HG03442 (cell line): ENCODE measurements around the gene FARS2.
"Not testable (repeated sequence)": the region's sequence is repeated elsewhere in the genome, so short reads cannot be mapped to it uniquely, and the experiment has no call there.

Experiments used
- ATAC-seq: cut with Tn5 transposase; IDR thresholded peaks from one replicate; pipeline ENCODE4 v1.9.1; 2021; ENCODE audit warnings: mild to moderate bottlenecking, moderate library complexity; ENCODE audit not compliant: unreplicated experiment

Gene FARS2

DNA sequence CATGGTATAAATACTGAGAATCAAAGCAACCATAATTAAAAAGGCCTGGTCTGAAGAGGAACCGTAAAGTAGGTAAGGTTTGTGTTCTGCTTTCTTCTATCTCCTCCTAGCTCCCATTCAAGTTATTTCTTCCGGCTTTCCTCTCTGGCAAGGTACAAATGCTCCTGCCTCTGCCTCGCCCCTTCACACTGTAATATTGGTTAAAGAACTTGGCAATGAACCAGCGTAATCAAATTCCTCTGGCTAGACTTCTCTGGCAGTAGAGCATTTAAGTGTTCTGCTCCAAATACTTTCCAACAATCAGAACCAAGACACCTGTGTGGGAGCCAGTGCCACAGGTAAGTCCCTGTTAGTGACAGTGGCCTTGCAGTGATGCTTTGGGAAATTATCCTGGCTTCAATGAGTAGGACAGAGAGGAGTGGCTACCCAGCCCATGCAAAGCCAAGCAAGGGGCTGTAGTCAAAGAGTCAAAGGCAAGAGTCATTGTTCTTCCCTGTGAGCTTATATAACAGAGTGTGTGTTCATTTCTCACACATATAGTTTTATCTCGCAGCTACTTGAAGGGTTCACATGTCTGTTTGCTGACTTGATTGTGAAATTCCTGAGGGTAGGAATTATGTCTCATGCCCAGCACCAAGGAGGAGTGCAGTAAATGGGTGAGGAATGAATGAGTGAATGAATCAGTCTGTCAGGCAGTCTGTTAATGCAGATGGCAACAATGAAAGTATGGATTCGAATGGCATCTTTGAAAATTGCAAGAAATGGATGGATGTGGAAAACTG, 416.1 kb downstream of the FARS2 start:
- ATAC-seq, result no peak

DNA sequence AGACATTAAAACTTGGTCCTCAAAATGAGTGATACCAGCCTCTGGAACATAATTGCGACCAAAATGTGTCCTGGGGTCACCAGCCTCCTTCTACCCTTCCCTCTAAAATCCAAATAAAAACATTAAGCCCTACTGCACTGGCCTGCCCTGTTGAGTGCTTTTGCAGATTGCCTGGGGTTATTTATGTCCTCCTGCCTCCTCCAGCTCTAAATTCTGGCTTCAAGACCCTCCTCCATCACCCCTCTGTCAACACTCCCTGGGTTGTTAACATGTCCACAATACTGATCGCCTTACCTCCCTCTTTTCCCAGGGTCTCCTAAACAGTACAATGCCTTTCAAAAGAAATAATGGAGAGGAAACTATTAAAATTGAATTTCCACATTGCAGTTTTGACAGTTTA, 418.0 kb downstream of the FARS2 start:
- no peak for ATAC-seq

DNA sequence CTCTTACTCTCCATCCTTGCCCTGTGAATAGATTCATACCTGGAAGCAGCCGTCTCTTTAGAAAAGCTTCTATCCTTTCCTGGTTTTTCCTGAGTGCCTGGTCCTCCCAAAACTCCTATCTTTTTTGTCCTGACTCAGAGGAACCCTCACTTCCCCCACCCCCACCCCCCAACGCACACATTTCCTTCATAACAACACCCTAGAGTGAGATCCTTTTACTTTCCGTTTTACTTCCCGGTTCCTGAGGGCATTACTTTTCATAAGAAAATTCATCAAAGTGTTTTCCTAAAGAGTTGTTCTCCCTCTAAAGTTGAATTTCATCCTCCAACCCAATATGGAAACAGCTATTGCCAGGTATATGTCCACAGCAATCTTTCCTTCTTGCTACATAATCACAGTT, 418.4 kb downstream of the FARS2 start:
- ATAC-seq, result no peak

DNA sequence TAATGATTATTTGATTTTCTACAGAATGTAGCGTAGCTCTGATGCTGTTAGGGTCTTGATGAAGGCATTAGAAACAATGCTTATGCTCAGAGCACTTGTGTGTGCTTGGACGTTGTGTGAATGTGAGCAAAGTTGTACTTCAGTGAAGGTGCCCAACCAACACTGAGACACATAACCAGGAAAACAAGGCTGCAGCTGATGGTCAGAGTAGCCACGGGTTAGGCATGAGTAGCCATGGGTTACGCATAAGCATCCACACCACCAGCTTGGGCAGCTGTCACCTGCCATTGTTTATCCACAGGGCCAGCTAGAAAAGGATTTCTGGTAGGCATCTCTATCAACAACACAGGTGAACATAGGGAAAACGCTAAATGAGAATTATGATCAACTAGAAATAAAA, 418.8 kb downstream of the FARS2 start:
- no peak for ATAC-seq

DNA sequence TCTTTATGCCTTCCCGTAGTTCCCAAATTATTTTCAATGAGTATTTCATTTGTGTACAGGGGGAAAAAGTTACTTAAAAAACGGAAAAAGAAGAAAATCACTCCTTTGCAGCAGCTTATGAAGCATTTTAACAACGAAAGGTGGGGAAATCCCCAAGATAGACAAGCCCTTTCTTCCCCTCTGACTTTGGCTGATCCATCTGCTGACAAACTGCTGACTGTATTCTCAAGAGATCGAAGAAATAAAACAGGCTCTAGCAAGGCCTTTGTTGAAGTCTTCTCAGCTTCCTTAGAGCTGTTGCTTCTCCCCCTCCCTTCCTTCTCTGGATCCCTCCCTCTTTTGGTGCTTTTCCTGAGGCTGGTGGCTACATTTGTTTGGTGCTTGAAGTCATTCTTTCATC, 420.2 kb downstream of the FARS2 start:
- no peak for ATAC-seq

DNA sequence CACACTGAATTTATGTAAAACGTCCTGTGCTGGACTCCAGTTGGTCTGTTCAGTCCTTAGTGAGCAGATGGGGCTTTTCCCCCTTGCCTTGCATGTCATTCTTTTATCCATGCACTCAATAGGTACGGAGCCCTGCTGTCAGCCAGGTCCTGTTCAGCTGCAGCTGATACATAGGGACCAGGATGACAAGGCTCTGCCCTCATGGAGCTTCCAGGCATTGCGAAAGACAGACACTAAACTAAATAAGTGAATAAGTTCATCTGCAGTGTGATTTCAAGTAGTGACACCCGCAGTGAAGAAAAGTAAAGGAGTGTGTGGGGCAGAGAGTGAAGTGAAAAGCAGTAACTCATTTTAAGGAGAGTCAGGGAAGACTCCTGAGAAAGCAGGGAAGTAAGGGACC, 421.2 kb downstream of the FARS2 start:
- ATAC-seq, result no peak

DNA sequence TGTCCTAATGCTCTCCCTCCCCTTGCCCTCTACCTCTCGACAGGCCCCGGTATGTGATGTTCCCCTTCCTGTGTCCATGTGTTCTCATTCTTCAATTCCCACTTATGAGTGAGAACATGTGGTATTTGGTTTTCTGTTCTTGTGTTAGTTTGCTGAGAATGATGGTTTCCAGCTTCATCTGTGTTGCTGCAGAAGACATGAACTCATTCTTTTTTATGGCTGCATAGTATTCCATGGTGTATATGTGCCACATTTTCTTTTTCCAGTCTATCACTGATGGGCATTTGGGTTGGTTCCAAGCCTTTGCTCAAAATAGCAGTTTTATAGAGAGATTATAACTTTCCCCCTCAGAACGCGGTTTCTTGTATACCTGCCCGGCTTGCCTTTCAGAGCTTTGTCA, 422.4 kb downstream of the FARS2 start:
- ATAC-seq, result not testable (repeated sequence)

DNA sequence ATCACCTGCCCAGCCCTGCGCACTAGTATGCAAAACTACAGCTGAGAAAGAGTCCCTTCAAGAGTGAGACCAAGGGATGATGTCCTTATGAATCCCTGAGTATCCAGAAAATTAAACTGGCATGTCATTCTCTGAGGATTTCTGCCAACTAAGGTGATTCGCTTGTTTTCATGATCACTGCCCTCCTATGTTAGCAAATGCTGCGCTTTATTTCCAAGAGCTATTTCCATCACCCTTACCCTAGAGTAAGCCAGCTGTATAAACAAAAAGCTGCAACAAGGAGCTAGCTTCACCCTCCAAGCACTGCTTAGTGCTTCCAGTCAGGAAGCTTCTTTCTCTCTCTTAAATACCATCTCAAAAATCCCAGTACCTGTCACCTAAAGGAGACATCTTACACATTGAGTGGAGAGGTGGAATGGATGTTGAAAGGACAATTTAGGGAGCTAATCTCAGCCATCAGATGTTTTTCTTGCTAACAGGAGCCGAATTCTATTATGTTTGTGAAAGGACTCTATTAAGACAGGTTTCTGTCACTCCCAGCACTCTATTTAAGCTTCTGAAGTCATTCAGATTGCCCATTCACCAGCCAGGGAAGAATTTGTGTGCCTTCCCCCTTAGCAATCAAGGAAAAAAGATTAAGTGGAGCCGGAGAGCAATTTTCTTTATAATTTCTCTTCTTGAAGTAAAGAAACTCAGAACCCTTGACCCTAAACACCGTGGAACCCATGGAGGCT, 423.2 kb downstream of the FARS2 start:
- ATAC-seq, result no peak

DNA sequence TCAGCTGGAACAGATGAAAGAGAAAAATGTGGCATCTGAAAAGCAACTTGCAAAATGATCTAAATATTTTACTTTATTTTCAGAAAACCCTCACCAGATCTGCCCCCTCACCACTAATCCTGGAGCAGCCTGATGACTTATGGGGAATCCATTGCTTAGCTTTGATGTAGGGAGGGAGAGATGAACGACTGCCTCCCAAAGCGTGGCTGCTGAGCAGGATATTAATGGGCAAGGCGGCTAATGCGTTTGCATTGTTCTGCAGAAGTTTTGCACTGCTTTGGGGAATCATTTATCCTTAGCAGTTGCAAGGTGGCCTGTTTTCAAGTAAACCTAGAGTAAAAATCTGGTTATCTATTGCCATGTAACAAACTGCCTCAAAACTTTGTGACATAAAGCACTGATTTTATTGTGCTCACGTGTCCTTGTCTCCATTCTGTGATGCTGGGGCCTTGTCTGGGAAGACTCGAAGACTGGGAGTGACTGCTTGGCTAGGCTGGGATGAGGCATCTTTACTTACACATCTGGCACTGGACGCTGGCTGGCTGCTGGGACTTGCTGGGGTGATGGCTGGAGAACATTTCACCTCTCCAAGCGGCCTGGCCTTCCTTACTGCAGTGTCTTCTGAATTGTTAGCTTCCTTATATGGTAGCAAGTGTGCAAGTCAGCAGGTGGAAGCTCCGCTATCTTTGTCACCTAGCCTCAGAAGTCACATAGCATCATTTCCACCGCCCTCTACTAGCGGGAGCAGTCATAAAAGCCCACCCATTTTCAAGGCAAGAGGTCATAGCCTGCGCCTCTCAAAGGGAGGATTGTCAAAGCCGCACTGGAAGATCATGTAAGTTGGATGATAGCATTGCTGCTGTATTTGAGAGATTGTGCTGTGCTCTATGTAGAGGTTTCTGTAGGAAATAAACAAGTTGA, 432.2 kb downstream of the FARS2 start:
- no peak for ATAC-seq

DNA sequence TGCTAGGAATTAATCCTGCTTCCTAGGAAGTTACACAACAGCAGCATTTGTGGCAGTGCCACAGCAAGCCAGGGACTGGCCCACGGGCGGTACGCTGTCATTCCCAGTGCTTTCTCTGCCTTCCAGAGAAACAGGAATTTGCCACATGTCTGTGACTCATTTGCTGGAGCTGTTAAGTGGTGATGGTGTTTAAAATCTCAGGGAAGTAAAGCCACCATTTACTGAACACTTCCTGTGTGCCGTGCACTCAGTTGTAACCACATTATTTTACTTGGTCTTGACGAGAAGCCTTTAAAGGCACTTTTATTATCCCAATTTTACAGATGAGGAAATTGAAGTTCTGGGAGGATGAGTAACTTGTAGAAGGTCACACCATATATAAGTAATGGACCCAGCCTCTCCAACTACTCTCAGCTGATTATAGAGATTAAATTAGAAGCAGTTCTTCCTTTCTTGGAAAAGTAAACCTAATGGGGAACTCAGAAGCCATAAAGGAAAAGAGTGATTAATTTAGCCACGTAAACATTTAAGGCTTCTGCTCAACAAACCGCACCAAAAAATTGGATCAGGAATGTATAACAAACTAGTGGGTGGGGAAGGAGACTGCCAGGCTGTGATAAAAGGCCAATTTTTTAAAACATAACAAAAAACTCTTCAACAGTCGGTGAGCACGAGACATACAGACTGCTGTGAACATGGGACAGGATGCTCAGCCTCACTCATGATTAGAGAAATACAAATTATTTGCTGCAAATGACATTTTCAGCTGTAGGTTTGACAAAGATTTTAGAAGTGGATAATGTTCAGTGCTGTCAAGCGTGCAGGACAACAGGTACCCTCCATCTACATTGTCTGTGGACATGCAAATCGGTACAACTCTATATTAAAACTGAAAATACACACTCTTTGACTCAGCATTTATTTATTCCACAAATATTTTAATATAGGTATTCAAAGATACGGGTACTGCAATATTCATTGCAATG, 434.2 kb downstream of the FARS2 start:
- no peak for ATAC-seq

DNA sequence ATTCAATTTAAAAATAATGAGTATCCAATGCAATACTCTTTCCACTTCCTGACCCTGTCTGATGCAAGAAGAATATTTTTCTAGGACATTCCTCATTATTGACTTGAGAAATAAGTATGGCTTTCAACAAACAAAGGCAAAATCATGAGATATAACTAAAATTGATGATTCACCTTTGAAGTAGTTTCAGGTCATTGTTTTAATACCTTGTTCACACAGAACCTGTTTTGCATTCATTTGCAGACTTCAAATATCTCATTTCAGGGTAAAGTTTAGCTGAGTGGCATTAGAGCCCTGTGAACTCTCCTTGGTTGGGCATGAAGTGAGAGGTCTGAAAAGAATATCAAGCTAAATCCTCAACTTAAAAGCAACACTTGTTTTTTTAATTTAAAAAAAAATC, 436.2 kb downstream of the FARS2 start:
- no peak for ATAC-seq

DNA sequence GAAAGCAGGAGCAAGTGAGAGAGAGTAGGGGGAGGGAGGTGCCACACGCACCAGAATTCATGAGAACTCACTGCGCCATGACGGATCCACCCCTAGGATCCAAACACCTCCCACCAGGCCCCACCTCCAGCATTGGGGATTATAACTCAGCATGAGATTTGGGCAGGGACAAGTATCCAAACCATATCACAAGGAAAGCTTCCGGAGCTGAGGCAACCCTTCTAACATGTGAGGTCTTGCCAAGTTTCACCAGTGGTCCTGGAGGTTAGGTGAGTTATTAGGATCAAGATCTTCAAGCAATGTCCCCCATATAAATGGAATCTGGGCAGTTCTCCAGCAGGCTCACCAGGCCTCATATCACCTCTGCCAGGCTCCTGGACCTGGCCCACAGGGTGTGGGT, 437.0 kb downstream of the FARS2 start:
- ATAC-seq, result no peak

DNA sequence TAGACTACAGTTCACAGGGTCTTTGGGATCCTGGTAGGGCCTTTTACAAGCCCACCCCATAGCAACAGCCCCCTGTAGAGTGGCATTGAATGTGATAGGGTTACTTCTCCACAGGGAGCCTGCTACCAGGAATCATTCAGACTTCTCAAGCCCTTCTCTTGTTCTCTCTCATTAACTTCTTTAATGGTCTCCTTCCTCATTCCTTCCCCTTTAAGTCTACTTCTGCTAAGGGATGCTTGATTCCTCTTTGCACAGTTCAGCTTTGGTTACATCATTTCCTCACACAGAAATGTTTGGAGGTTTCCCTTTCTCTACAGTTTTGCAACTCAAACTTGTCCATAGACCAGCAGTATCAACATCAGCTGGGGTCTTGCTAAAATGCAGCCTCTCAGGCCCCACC, 437.8 kb downstream of the FARS2 start:
- ATAC-seq, result not testable (repeated sequence)

DNA sequence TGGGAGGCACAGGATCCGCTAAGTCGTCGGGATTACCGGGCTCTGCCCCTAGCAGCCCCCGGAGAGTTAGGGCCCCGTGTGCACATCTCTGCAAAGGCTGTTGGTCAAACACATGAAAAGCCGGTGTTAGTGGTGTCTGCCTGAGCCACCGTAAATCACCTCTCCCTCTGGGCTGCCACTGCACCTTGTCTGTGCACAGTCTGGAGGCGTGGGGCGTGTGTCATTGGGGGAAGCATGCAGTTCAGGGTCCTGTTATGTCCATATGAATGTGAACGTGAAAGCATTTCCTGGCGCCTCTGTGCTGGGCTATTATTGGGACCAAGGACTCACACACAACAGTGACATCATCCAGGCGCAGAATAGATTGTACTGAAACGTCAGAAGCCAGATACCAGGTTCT, 439.9 kb downstream of the FARS2 start:
- ATAC-seq, result no peak

DNA sequence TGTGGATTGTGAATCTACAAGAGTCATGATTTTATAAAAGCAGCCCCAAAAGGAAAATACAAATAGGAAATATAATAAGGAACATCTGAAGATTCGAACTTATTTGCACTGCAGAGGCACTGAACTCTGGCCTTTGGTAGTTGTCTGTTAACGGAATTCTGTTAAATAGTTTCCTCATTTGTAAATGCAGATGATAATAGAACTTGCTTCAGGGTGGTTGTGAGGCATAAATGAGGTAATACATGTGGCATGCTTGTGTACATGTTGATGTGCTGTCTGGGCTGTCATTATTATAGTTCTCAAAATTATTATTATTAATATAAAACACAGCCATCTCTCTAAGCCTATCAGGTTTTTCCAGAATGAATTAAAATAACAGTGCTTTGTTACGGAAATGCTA, 443.4 kb downstream of the FARS2 start:
- ATAC-seq, result no peak

DNA sequence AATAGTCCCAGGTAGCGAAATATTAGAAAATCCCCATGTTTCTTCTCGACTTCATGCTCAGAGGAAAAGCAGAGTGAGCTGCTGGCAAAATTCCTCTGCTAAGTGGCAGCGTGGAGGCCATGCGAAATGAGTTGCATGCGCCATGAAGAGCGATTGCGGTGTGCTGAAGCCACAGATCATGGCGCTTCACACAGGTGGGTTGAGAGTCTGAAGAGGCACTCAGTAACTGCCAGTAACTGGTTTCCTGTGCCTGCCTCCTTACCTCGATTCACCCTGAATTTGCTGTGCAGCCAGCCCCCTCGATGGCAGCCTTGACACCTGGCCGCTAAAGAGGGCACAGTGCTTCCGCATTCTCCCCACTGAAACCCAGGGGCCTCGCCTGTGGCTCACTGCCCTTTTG, 443.9 kb downstream of the FARS2 start:
- ATAC-seq, result no peak

DNA sequence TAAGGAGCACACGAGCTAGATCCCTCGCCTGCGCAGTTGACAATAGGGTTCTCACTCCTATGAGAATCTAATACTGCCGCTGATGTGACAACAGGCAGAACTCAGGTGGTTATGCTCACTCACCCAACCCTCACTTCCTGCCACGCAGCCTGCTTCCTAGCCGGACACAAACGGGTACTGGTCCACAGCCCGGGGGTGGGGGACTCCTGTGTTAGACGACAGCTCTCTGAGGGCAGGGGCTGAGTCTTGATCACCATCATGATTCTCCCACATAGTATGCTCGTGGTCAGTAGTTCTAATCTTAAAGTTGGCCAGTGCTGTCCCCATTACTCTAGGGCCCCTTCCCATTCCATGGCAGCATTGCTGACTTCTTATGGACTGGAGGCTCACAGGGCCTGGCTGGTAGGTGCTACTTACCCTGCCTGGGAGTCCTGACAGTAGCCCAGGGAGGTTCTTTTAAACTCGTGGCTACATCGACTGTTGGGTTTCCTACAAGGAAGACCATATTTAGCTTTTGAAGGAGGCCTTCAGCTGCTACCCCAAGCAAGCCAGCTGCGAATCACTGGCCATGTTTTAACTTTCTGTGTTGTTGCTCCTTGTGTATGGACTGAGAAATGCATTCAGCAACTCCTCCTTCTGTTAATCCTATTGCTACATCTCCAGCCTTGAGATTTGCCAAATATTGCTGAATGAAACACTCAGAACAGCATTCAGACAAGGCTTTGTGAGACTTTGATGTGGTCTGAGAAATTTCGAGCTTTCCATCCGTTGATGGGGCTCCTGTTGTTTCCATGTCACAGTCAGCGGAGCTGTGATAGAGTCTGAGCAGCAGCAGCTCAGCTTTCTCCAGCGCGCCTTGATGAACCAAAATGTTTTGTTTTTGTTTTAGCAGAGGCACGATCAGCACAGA, 445.1 kb downstream of the FARS2 start:
- no peak for ATAC-seq

DNA sequence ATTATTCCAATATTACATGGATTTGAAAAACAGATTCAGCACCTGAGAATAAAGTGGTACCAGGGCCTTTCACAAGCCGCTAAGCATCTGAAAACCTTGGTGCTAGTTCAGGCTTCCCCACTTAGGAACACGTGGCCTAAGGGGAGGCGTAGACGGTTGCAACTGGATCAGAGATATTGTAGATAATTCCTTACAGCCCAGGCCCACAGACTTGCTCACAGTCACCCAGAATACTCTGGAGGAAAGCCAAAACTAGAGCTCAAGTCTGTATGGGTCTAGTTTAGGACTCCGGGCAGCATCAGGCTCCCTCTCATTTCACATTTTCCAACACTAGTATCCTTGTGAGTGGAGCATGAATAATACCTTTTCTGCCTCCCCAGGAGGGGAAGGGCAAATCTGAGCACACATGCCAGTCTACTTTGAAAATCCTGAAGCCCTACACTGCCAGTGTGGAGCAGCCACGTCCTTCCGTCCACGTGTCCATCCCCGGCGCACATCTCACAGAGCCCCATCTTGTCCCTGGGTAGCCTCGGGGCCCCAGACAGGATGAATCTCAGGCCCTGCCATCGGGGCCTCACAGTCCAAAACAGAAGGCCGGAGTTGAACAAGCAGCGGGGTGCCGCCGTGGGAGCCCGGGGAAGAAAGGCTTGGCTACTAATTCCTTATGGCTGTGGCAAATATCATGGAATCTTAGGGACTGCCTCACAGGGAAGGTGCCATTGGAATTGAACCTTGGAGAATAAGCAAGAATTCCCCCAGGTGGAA, 446.1 kb downstream of the FARS2 start:
- no peak for ATAC-seq

DNA sequence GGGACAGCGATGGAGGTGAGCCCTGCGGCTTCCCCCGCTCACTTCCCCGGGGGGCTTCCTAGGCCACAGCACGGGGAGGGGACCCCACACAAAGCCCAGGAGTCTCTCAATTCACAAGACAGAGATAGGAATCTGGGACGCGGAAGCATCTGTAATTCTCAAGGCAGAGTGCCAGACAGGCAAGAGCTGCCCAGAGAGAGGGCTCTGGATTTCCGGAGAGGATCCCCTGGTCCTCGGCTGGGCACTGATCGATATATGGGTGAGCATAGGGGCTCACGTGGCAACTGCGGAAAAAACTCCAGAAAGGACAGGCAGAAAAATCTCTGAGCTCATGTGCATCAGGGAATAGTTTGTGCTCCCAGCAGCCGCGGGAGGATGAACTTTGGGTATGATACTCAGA, 449.2 kb downstream of the FARS2 start:
- ATAC-seq, result no peak
